CD4-positive, CD25-positive, alpha-beta regulatory T cell (primary cell): ENCODE data around the gene KIF16B. TPM values are rescaled to one million over a fixed set of nuclear protein-coding genes. Genes with fewer than 3 reads are reported as not detected.

Source experiments
- ATAC-seq, 2 donors: fragments of 150-1000 bp; cut with Tn5 transposase; one replicate each; pipeline ENCODE4 v1.10.0; 2021; ENCODE audit warnings: low read depth in 2 of 2, moderate number of reproducible peaks in 2 of 2, moderate library complexity in 1 of 2
- DNase-seq, 3 donors: peaks; one replicate each; pipeline versions ENCODE4 v3.0.0 to v3.0.0-alpha.2; 2012 to 2022; ENCODE audit warnings: mixed read lengths in 1 of 3
- H3K27ac ChIP-seq: one replicate; pipeline ENCODE4 v1.7.0; 2013; ENCODE audit warnings: mild to moderate bottlenecking, low read length; ENCODE audit not compliant: insufficient read depth, poor library complexity, severe bottlenecking
- H3K27me3 ChIP-seq: one replicate; pipeline ENCODE4 v1.7.0; 2013; ENCODE audit warnings: low read length; ENCODE audit not compliant: control insufficient read depth, insufficient read depth
- H3K36me3 ChIP-seq: one replicate; pipeline ENCODE4 v1.7.0; 2013; ENCODE audit warnings: mild to moderate bottlenecking, low read length, moderate library complexity; ENCODE audit not compliant: control insufficient read depth, insufficient read depth
- H3K4me1 ChIP-seq: 2 replicates; pipeline ENCODE4 v1.7.0; 2013; ENCODE audit warnings: mild to moderate bottlenecking, low read length; ENCODE audit not compliant: insufficient read depth, control insufficient read depth, poor library complexity, severe bottlenecking
- H3K4me3 ChIP-seq: one replicate; pipeline ENCODE4 v1.7.0; 2013; ENCODE audit warnings: low read depth, mild to moderate bottlenecking, low read length, moderate library complexity
- H3K9me3 ChIP-seq, 2 experiments: 1 replicate in 1 of 2; 2 replicates in 1 of 2; pipeline ENCODE4 v1.7.0; 2013; ENCODE audit warnings: low read length in 2 of 2, mild to moderate bottlenecking in 1 of 2, moderate library complexity in 1 of 2; ENCODE audit not compliant: control insufficient read depth in 2 of 2
- H3K27ac Mint-ChIP-seq, 3 donors: one replicate each; pipeline ENCODE4 v1.8.0; 2020 to 2022; ENCODE audit warnings: mild to moderate bottlenecking in 3 of 3, mixed read lengths in 3 of 3, moderate library complexity in 2 of 3
- H3K27me3 Mint-ChIP-seq: one replicate; pipeline ENCODE4 v1.8.0; 2022; ENCODE audit warnings: mild to moderate bottlenecking, mixed read lengths
- H3K36me3 Mint-ChIP-seq: one replicate; pipeline ENCODE4 v1.8.0; 2020; ENCODE audit warnings: mixed read lengths
- H3K4me1 Mint-ChIP-seq, 4 donors: one replicate each; pipeline ENCODE4 v1.8.0; 2020 to 2022; ENCODE audit warnings: mixed read lengths in 4 of 4, mild to moderate bottlenecking in 1 of 4
- H3K4me3 Mint-ChIP-seq, 4 donors: one replicate each; pipeline ENCODE4 v1.8.0; 2020 to 2022; ENCODE audit warnings: mild to moderate bottlenecking in 4 of 4, mixed read lengths in 4 of 4, moderate library complexity in 3 of 4
- H3K9me3 Mint-ChIP-seq, 7 donors: one replicate each; pipeline ENCODE4 v1.8.0; 2020 to 2022; ENCODE audit warnings: mixed read lengths in 7 of 7, mild to moderate bottlenecking in 3 of 7, moderate library complexity in 2 of 7
- polyA plus RNA-seq, 4 donors: library from polyadenylated mRNA; unstranded; fragments of 300-500 nt; fragmentation: Illumina TruSeq; gene quantifications; one replicate each; pipeline ENCODE4 v1.2.3, GENCODE V29; 2021
- total RNA-seq: library from RNA; stranded (reverse); gene quantifications from one replicate; pipeline ENCODE4 v1.2.3, GENCODE V29; 2022

The KIF16B gene
- total and polyA plus RNA-seq, 5 donors from 2014 or later = 3.1 to 5.2 (median 4.8) TPM

DNA sequence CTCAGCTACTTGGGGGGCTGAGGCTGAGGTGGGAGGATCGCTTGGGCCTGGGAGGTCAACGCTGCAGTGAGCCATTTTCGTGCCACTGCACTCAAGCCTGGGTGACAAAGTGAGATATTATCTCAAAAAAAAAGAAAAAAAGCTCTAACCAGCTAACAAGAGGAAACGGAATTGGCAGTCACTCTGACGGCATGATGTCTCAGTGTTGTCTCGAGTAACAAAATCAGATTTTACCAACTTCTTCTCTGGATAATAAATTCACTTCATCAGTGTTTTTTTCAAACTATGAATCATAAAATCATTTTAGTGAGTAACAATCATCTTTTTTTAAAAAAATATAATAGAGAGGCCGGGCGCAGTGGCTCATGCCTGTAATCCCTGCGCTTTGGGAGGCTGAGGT is 12.6 kb downstream of the KIF16B start:
- ATAC-seq = no peak
- H3K4me3 Mint-ChIP-seq = no peak overlapping the region

DNA sequence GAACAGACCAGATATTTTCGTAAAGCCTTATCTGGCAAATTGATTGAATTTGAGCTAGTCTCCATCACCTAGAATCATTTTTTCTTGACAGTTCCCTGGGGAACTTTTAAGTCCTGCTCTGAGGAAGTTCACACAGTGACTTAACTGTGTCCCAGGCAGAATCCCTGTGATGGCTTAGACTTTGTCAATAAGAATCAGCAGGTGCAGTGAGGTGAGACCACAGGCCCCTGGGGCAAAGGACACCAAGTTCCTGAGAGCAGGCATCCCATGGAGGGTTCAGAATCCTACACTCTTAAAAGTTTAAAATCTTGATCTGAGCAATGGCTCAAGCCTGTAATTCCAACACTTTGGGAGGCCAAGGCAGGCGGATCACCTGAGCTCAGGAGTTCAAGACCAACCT is 13.0 kb downstream of the KIF16B start:
- Histone ChIP-seq H3K4me3 (no peak overlapping the region), H3K4me1 (no peaks in the 10 kb centered on the region), H3K27ac (no peak overlapping the region), H3K36me3 (no peaks in the 10 kb centered on the region), H3K9me3 (no peaks in the 10 kb centered on the region), H3K27me3 (no peaks in the 10 kb centered on the region)
- ATAC-seq (no peak), DNase-seq (no peak)
- Mint-ChIP-seq H3K4me3 (no peak overlapping the region), H3K4me1 (peaks cover 9 to 27% (median 22%) of the 10 kb centered on the region in 4 donors), H3K9me3 (peaks cover 0 to 13% (median 0%) of the 10 kb centered on the region in 7 donors), H3K27me3 (no peaks in the 10 kb centered on the region), H3K36me3 (peaks cover 9% of the 10 kb centered on the region), H3K27ac (peak overlapping the region in 1 of 3 donors; percentile 40)

More for the DNA sequence above, 12.6 kb downstream of the KIF16B start:
- H3K4me1 Mint-ChIP-seq = peaks cover 5 to 27% (median 19%) of the 10 kb centered on the region in 4 donors
- H3K4me3 ChIP-seq = no peak overlapping the region
- H3K27me3 ChIP-seq = no peaks in the 10 kb centered on the region
- no peaks in the 10 kb centered on the region for H3K9me3 ChIP-seq
- H3K27me3 Mint-ChIP-seq = no peaks in the 10 kb centered on the region
- no peaks in the 10 kb centered on the region for H3K4me1 ChIP-seq
- H3K27ac ChIP-seq = no peak overlapping the region
- no peaks in the 10 kb centered on the region for H3K36me3 ChIP-seq
- H3K9me3 Mint-ChIP-seq = peaks cover 0 to 13% (median 0%) of the 10 kb centered on the region in 7 donors
- DNase-seq = no peak
- peaks cover 9% of the 10 kb centered on the region for H3K36me3 Mint-ChIP-seq
- peak overlapping the region in 1 of 3 donors; percentile 40 for H3K27ac Mint-ChIP-seq

DNA sequence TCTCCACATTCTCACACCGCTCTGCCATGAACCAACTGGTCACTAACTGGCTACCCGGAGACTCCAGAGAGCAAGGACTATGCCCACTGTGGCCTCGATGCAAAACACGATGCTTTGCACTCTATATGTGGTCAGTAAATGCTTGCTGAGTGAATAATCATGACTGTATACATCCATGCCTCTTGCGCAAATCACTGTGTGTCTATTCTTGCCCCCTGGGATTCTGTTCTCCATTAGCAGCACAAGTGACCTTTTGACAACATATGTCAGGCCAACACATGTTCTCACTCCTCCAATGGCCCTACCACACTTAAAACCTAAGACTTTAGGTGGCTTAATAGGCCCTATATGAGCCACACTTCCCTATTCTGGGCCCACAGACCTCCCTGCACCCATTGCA is 16.9 kb downstream of the KIF16B start:
- Mint-ChIP-seq H3K36me3 (peaks cover 15% of the 10 kb centered on the region), H3K27me3 (no peaks in the 10 kb centered on the region), H3K27ac (no peak overlapping the region), H3K4me1 (peaks cover 9 to 27% (median 20%) of the 10 kb centered on the region in 4 donors), H3K4me3 (no peak overlapping the region), H3K9me3 (peaks cover 0 to 4% (median 0%) of the 10 kb centered on the region in 7 donors)
- H3K4me3 ChIP-seq = no peak overlapping the region
- ATAC-seq (no peak), DNase-seq (no peak)
- H3K9me3 ChIP-seq = no peaks in the 10 kb centered on the region
- H3K27ac ChIP-seq = no peak overlapping the region
- no peaks in the 10 kb centered on the region for H3K4me1 ChIP-seq
- no peaks in the 10 kb centered on the region for H3K27me3 ChIP-seq
- H3K36me3 ChIP-seq = no peaks in the 10 kb centered on the region

DNA sequence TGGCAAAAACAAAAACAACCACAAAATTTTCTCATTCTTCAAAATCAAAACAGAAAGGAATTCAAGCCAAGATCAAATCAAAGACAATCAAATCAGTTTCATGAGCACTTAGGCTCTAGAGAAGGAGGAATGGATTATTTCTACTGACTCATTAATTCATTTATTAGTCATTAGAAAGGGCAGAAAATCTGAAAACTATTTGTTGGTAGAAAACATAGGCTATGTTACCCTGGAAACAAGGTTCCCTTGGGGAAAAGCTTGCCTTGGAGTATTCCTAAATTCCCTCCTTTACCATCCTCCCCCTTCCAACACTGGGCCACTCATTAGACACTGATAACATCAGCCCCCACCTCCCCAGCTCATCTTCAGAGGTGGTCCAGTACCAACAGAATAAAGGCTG is 17.5 kb downstream of the KIF16B start:
- Mint-ChIP-seq H3K27ac (peak overlapping the region in 1 of 3 donors; percentile 62), H3K36me3 (peaks cover 16% of the 10 kb centered on the region), H3K9me3 (peaks cover 0 to 4% (median 0%) of the 10 kb centered on the region in 7 donors), H3K4me1 (peaks cover 9 to 27% (median 20%) of the 10 kb centered on the region in 4 donors), H3K27me3 (no peaks in the 10 kb centered on the region), H3K4me3 (no peak overlapping the region)
- Histone ChIP-seq H3K4me1 (no peaks in the 10 kb centered on the region), H3K4me3 (no peak overlapping the region), H3K27ac (no peak overlapping the region), H3K9me3 (no peaks in the 10 kb centered on the region), H3K36me3 (no peaks in the 10 kb centered on the region), H3K27me3 (no peaks in the 10 kb centered on the region)
- DNase-seq = no peak
- ATAC-seq = no peak

DNA sequence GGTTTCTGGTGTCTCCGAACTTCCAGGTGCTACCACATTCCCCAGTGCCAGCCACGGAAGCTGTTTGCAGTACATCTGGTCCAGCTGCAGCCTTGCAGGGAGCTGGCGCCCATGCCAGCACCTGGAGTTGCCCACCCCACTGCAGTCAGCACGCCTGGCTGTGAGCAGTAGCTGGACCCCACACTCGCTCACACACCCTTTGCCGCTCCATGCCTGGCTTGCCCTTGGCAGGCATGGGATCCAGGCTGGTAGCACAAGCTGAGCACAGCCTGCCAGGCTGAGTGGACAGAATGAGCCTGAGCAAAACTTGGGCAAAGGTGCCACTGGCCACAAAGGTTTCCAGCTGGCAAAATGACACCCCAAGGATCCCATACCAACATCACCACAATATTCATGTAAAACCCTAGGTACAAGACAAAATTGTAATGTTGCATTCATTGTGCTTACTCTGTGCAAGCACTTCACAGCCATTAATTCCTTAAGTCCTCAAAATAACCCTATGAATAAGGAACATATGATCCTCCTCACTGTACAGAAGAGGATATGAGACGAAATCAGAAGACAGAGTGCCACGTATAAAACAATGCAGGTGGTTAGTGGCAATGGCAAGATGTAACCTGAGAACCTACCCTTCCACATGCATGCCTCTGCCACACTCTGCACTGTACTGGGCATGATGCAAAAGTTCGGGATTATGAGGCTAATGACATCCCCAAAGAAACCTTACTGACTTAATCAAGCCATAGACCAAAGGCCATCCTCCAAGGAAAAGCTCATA is 18.3 kb downstream of the KIF16B start:
- Histone ChIP-seq H3K36me3 (no peaks in the 10 kb centered on the region), H3K4me1 (no peaks in the 10 kb centered on the region), H3K9me3 (no peaks in the 10 kb centered on the region), H3K27ac (no peak overlapping the region), H3K4me3 (no peak overlapping the region), H3K27me3 (no peaks in the 10 kb centered on the region)
- H3K9me3 Mint-ChIP-seq = peaks cover 0 to 5% (median 0%) of the 10 kb centered on the region in 7 donors
- peaks cover 16% of the 10 kb centered on the region for H3K36me3 Mint-ChIP-seq
- no peaks in the 10 kb centered on the region for H3K27me3 Mint-ChIP-seq
- DNase-seq (no peak), ATAC-seq (no peak)
- peaks cover 9 to 27% (median 18%) of the 10 kb centered on the region in 4 donors for H3K4me1 Mint-ChIP-seq
- H3K4me3 Mint-ChIP-seq = no peak overlapping the region
- no peak overlapping the region for H3K27ac Mint-ChIP-seq

DNA sequence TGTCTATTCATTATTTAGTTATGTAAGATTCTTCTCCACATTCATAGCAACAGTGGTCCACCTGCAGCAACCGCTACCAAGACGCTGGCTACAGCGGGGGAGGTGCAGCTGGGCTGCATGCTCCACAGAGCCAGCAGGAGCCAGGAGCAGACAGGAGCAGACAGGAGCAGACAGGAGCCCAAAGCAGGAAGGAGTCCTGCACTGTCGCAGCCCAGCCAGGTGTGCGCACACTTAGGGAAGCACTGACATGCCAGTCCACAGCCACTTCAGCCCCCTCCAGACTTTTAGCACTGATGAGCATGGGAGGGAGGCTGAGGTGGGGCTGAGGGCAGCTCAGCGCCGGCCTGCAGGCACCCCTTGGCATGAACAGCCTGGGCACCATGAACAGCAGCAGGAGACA is 19.6 kb downstream of the KIF16B start:
- H3K27ac Mint-ChIP-seq = no peak overlapping the region
- Histone ChIP-seq H3K9me3 (no peaks in the 10 kb centered on the region), H3K27me3 (no peaks in the 10 kb centered on the region), H3K36me3 (no peaks in the 10 kb centered on the region), H3K4me1 (no peaks in the 10 kb centered on the region), H3K27ac (no peak overlapping the region), H3K4me3 (no peak overlapping the region)
- H3K9me3 Mint-ChIP-seq = peaks cover 0 to 5% (median 0%) of the 10 kb centered on the region in 7 donors
- H3K27me3 Mint-ChIP-seq = no peaks in the 10 kb centered on the region
- DNase-seq (no peak), ATAC-seq (no peak)
- H3K4me3 Mint-ChIP-seq = no peak overlapping the region
- H3K4me1 Mint-ChIP-seq = peaks cover 5 to 22% (median 16%) of the 10 kb centered on the region in 4 donors
- peaks cover 16% of the 10 kb centered on the region for H3K36me3 Mint-ChIP-seq

DNA sequence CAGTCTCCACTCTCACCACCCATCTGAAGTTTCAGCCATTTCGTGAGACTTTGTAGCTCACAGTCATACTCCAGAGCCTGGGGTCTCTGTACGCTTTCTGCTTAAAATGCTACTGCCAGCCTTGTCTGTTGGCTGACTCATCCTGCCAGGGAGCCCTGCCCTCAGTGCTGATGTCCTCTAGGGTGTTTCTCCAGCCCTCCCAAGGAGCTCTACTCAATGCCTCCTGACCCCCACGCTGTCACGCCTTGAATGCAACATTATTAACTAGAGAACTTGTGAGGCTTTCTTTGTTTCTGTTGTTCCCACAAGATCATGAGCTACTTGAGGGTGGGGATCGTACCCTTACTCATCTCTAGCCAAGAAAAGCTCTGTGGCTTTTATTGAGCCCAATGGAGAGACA is 20.1 kb downstream of the KIF16B start:
- H3K27me3 Mint-ChIP-seq = no peaks in the 10 kb centered on the region
- H3K9me3 Mint-ChIP-seq = peaks cover 0 to 5% (median 0%) of the 10 kb centered on the region in 7 donors
- H3K9me3 ChIP-seq = no peaks in the 10 kb centered on the region
- peaks cover 16% of the 10 kb centered on the region for H3K36me3 Mint-ChIP-seq
- H3K4me3 ChIP-seq = no peak overlapping the region
- H3K4me1 Mint-ChIP-seq = peaks cover 5 to 22% (median 16%) of the 10 kb centered on the region in 4 donors
- no peaks in the 10 kb centered on the region for H3K27me3 ChIP-seq
- DNase-seq = no peak
- H3K36me3 ChIP-seq = no peaks in the 10 kb centered on the region
- no peak for ATAC-seq
- H3K4me1 ChIP-seq = no peaks in the 10 kb centered on the region
- H3K27ac ChIP-seq = no peak overlapping the region
- H3K27ac Mint-ChIP-seq = no peak overlapping the region
- peak overlapping the region in 1 of 4 donors; percentile 61 for H3K4me3 Mint-ChIP-seq

DNA sequence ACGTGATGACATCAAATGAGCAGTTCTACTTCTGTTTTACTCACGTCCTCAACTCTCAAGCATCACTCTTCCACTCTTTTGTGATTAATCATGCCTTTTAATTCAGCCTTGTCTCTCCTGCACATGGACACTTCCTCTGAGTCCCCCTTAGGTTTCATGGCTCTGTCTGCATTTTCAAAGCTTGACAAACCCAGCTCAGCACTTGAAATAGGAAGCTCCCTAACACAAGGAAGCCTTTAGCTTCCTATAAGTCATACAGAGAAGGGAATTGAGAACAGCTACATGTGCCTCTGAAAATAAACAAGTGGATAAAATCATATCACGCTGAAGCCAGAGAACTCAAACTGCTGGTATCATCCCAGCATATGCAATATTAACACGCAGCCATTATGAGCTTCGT is 21.2 kb downstream of the KIF16B start:
- H3K27ac Mint-ChIP-seq = peak overlapping the region in 1 of 3 donors; percentile 58
- H3K9me3 Mint-ChIP-seq = peaks cover 0 to 5% (median 0%) of the 10 kb centered on the region in 7 donors
- Histone ChIP-seq H3K9me3 (no peaks in the 10 kb centered on the region), H3K4me1 (no peaks in the 10 kb centered on the region), H3K27ac (no peak overlapping the region), H3K4me3 (no peak overlapping the region), H3K27me3 (no peaks in the 10 kb centered on the region), H3K36me3 (no peaks in the 10 kb centered on the region)
- peaks cover 16% of the 10 kb centered on the region for H3K36me3 Mint-ChIP-seq
- peaks cover 10 to 25% (median 18%) of the 10 kb centered on the region in 4 donors for H3K4me1 Mint-ChIP-seq
- no peaks in the 10 kb centered on the region for H3K27me3 Mint-ChIP-seq
- ATAC-seq (no peak), DNase-seq (no peak)
- H3K4me3 Mint-ChIP-seq = no peak overlapping the region
